Omental fat pad (tissue), 4 donors: ENCODE results near the gene FAM184B. TPM values are rescaled to one million over a fixed set of nuclear protein-coding genes. Genes with fewer than 3 reads are reported as not detected.

Experiments
- ATAC-seq: fragments of 150-250 bp; one replicate; pipeline ENCODE4 v1.9.1; 2016; ENCODE audit warnings: mild to moderate bottlenecking, moderate library complexity; ENCODE audit not compliant: low FRiP score
- DNase-seq: peaks from one replicate; pipeline ENCODE4 v3.0.0-alpha.2; 2019; ENCODE audit warnings: low spot score
- total RNA-seq, 4 donors: library from RNA; depleted of rRNA; stranded (reverse); fragments of >200 nt; gene quantifications; one replicate each; pipeline ENCODE4 v1.1.0, GENCODE V29; 2016
- TF ChIP-seq, protein P1 (sequence below), 3 donors: fragments of 450-650 bp; IDR thresholded peaks; one replicate each; pipeline ENCODE4 v1.5.1; 2016 to 2017; ENCODE audit warnings: antibody characterized with exemption in 3 of 3, mild to moderate bottlenecking in 3 of 3, moderate library complexity in 2 of 3

The FAM184B gene
- total RNA-seq, 4 donors from 2014 or later: not detected

DNA sequence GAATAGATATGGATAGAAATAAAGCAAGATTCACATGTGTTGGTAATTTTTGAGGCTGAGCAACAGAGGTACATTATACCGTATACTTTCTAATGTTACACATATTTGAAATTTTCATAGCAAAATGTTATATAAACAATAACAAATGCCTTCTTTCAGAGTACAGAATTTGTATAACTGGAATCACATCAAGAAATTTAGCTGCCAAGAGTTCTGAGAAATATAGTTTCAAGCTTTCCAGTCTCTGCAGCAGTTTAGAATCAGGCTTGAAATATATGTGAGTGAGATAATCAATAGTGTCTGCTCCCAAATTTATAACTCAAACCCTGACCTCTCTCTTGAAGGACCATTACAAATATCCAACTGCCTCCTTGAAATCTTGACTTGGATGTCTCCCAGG lies 23.8 kb downstream of the FAM184B start:
- TF ChIP-seq, protein P1, sequence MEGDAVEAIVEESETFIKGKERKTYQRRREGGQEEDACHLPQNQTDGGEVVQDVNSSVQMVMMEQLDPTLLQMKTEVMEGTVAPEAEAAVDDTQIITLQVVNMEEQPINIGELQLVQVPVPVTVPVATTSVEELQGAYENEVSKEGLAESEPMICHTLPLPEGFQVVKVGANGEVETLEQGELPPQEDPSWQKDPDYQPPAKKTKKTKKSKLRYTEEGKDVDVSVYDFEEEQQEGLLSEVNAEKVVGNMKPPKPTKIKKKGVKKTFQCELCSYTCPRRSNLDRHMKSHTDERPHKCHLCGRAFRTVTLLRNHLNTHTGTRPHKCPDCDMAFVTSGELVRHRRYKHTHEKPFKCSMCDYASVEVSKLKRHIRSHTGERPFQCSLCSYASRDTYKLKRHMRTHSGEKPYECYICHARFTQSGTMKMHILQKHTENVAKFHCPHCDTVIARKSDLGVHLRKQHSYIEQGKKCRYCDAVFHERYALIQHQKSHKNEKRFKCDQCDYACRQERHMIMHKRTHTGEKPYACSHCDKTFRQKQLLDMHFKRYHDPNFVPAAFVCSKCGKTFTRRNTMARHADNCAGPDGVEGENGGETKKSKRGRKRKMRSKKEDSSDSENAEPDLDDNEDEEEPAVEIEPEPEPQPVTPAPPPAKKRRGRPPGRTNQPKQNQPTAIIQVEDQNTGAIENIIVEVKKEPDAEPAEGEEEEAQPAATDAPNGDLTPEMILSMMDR (IDR thresholded peaks at IDR 0.05): no peak
- no peak for ATAC-seq

DNA sequence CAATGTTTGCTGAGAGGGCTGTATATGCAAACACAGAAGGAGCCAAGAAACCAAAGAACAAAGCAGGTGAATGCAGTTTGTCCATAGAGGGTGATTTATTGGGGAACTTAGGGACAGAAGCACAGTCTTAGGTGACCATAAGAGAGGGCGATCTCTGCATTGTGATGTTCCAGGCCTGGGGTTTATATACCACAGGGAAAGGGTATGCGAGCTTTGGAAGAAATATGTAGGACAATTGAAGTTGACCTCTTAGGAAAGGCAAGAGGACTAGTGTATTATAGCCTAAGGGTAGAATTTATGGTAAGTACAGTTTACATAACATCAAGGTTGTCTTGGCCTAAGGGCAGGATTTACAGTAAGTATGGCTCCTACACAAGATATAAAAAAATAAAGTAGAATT lies 27.8 kb downstream of the FAM184B start:
- TF ChIP-seq, protein P1 (IDR thresholded peaks at IDR 0.05): no peak
- DNase-seq (no peak), ATAC-seq (no peak)

More for the DNA sequence above, 23.8 kb downstream of the FAM184B start:
- no peak for DNase-seq

DNA sequence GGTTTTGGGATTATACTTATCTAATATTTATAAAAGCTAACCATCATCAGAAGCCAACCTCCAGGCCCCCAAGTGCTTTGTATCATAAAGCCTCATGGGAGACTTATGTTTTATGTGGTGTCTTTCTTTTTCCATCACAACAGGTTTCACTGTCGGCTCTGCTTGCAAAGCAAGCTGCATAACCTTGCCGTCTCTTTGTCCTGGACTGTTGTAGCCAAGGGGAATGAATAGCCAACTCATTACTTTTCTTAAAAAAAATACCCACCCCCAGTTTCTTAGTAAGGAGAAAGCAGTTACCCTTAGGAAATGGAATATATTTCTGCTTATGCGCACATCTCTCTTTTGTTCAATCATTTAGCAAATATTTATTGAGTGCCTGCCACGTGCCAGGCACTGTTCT lies 40.7 kb downstream of the FAM184B start:
- TF ChIP-seq, protein P1 (IDR thresholded peaks at IDR 0.05): no peak
- ATAC-seq (no peak), DNase-seq (no peak)

DNA sequence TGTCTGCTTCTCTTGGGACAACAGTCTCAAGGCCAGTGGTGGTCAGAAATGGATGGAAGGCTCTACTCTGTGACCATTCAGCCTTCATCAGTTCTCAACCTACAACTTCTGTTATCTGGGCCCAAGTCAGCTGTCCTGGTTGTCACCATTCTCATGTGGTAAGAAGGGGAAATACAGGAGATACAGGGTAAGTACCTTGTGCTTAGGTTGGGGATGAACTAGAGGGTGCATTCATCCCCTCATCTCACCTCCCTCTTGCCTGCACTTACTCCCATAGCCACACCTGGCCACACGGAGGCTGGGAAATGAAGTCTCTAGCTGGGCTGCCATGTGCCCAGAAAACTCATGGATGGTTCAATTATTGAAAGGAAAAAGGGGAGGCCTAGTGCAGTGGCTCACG lies 44.9 kb downstream of the FAM184B start:
- TF ChIP-seq, protein P1 (IDR thresholded peaks at IDR 0.05): no peak
- ATAC-seq (no peak), DNase-seq (no peak)

DNA sequence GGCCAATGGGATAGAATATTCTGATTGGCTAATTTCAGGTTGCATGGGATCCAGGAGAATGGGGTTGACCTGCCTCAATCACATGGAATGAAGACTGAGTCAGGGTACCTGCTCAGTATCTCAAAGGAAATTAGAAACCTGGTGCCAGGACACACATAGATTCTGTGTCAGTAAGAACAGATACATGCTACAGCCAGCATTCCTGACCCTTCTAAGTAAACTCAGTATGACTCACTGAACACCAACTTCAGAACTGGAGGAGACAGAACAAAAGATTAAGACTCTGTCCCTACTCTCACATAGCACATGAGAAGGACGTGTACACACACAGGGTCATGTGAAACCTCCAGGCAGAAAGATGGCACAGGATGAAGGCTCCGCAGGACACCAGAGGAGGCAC lies 54.5 kb downstream of the FAM184B start:
- no peak for ATAC-seq
- TF ChIP-seq, protein P1 (IDR thresholded peaks at IDR 0.05): no peak
- no peak for DNase-seq

DNA sequence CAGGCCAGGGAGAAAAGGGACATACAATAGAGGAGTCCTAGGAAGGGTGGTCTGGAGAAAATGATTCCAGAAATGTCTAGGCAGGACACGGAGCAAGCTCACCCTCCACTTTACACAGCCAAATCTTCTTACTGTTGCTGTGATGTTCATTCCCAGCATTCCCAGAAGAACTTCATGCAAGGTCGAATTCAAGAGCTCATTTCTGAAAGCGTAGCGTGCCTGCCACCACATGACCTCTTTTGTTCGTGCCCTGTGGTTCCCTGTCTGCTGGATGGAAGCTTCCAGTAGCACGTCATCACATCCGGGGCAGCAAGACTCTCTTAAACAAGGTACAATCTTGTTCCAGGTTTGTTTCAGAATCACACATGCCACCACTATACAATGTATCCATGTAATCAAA lies 57.8 kb downstream of the FAM184B start:
- TF ChIP-seq, protein P1 (IDR thresholded peaks at IDR 0.05): no peak
- ATAC-seq: no peak
- DNase-seq: no peak

DNA sequence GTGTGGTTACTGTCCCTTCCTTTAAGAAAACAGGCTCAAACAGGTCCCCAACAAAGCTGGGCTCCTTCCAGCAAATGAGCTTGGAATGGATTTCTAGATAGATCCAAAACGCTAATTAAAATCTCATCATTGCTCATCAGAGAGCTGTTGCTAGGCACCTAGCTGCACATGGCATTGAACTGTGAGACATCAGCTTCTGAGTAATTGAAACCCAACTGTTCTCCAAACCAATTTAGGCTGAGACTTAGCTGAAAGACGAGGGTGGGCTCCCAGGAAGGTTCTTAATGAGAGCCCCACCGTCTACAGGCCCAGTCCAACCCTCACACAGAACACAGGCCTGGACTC lies 59.1 kb downstream of the FAM184B start:
- DNase-seq (no peak), ATAC-seq (no peak)
- TF ChIP-seq, protein P1 (IDR thresholded peaks at IDR 0.05): no peak
